GM23248 (cell line): ENCODE data around the gene HIVEP1.

Source experiments
- EZH2 ChIP-seq: fragments of 200-600 bp; sonication (generic); IDR thresholded peaks from 2 replicates; pipeline ENCODE4 v1.6.1; 2018; ENCODE audit warnings: antibody characterized with exemption, mild to moderate bottlenecking; ENCODE audit not compliant: insufficient read depth, poor library complexity, severe bottlenecking
- EZH2phosphoT487 ChIP-seq: fragments of 200-600 bp; sonication (generic); IDR thresholded peaks from 2 replicates; pipeline ENCODE4 v1.6.1; 2018; ENCODE audit warnings: antibody characterized with exemption, moderate library complexity, mild to moderate bottlenecking, low read depth; ENCODE audit not compliant: insufficient read depth

DNA sequence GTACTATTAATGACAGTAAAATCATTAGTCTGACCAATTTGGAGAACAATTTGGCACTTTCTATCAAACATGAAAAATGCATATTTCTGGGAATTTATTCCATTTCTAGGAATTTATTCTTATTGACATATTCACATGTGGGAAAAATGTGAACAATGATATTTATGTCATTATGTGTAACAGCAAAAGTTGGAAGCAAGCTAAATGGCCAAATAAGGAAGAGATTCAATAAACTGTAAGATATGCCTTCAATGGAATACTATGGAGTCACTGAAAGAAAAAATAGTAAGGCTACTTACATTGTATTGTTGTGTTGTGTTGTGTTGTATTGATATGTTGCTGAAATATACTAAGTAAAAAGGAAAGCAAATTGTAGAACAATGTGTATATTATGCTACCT, 177.5 kb downstream of the HIVEP1 start:
- TF ChIP-seq EZH2 (no peak), EZH2phosphoT487 (no peak)
